ENCODE data around the gene DNM1L. TPM values are rescaled to one million over a fixed set of nuclear protein-coding genes. Genes with fewer than 3 reads are reported as not detected.

Gene DNM1L
- total RNA-seq, 1 donor from 2014 or later = 167 TPM

DNA sequence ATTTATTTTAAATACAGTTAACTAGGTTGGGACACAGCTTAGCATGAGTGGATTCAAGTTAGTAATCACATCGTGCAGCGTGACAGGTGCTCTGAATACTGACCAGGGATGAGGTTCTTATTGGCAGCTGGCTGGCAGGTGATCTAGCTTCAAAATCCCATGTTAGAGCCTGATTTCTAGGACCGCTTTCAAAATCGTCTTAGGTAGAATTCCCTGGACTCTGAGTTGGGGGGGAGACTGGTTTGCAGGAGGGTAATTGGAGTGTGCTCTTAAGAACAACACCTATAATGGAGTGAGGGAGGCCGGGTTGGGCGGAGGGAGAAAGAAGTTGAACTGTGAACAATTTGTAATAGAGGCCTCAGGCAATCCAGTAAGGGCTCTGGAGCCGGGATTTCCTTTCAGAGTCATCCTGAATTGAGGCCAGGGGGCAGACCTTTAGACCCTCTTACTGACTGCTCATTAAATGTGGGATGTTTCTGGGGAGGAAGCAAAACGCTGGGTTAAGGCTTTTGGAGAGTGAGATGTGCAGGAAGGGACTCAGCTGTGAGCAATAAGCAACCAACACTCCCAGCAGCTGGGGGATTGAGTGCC is 77.5 kb downstream of the DNM1L start:
- peak overlapping the region; percentile 91 for H3K4me3 Mint-ChIP-seq (ENCODE audit: unreplicated experiment)
- peaks cover 10% of the 10 kb centered on the region for H3K4me1 Mint-ChIP-seq (ENCODE audit: low read depth, unreplicated experiment)
- H3K36me3 Mint-ChIP-seq (ENCODE audit: unreplicated experiment) = no peaks in the 10 kb centered on the region
- H3K27ac Mint-ChIP-seq (ENCODE audit: unreplicated experiment) = peak overlapping the region; percentile 79
- H3K9me3 Mint-ChIP-seq (ENCODE audit: unreplicated experiment) = peaks cover 4% of the 10 kb centered on the region
- no peak for TF ChIP-seq CTCF (IDR thresholded peaks at IDR 0.05; ENCODE audit: partially characterized antibody, unreplicated experiment)
- peaks cover 4% of the 10 kb centered on the region for H3K27me3 Mint-ChIP-seq (ENCODE audit: unreplicated experiment)
- DNase-seq = no peak

- peaks cover 10% of the 10 kb centered on the region for H3K4me1 Mint-ChIP-seq (ENCODE audit: low read depth, unreplicated experiment)
- H3K36me3 Mint-ChIP-seq (ENCODE audit: unreplicated experiment) = no peaks in the 10 kb centered on the region
- no peak overlapping the region for H3K27ac Mint-ChIP-seq (ENCODE audit: unreplicated experiment)
- DNase-seq = no peak
- H3K27me3 Mint-ChIP-seq (ENCODE audit: unreplicated experiment) = peaks cover 4% of the 10 kb centered on the region
- no peak overlapping the region for H3K4me3 Mint-ChIP-seq (ENCODE audit: unreplicated experiment)
- no peak for TF ChIP-seq CTCF (IDR thresholded peaks at IDR 0.05; ENCODE audit: partially characterized antibody, unreplicated experiment)
- peaks cover 4% of the 10 kb centered on the region for H3K9me3 Mint-ChIP-seq (ENCODE audit: unreplicated experiment)
Observed at GRCh38 chr12:32757157-32757556, 78.1 kb downstream of the DNM1L start.

GRCh38 chr12:32761716-32762115 is 82.6 kb downstream of the DNM1L start:
- peaks cover 2% of the 10 kb centered on the region for H3K27me3 Mint-ChIP-seq (ENCODE audit: unreplicated experiment)
- no peaks in the 10 kb centered on the region for H3K36me3 Mint-ChIP-seq (ENCODE audit: unreplicated experiment)

GRCh38 chr12:32765906-32766305 is 86.8 kb downstream of the DNM1L start:
- Mint-ChIP-seq H3K9me3 (ENCODE audit: unreplicated experiment) (no peaks in the 10 kb centered on the region), H3K4me1 (ENCODE audit: low read depth, unreplicated experiment) (peaks cover 6% of the 10 kb centered on the region), H3K27me3 (ENCODE audit: unreplicated experiment) (no peaks in the 10 kb centered on the region), H3K4me3 (ENCODE audit: unreplicated experiment) (no peak overlapping the region), H3K27ac (ENCODE audit: unreplicated experiment) (no peak overlapping the region), H3K36me3 (ENCODE audit: unreplicated experiment) (peaks cover 3% of the 10 kb centered on the region)
- TF ChIP-seq CTCF (IDR thresholded peaks at IDR 0.05; ENCODE audit: partially characterized antibody, unreplicated experiment) = no peak
- DNase-seq = no peak

More at GRCh38 chr12:32761716-32762115, 82.6 kb downstream of the DNM1L start:
- Mint-ChIP-seq H3K4me3 (ENCODE audit: unreplicated experiment) (no peak overlapping the region), H3K4me1 (ENCODE audit: low read depth, unreplicated experiment) (no peaks in the 10 kb centered on the region), H3K27ac (ENCODE audit: unreplicated experiment) (no peak overlapping the region), H3K9me3 (ENCODE audit: unreplicated experiment) (no peaks in the 10 kb centered on the region)
- DNase-seq = no peak
- TF ChIP-seq CTCF (IDR thresholded peaks at IDR 0.05; ENCODE audit: partially characterized antibody, unreplicated experiment) = no peak

DNA sequence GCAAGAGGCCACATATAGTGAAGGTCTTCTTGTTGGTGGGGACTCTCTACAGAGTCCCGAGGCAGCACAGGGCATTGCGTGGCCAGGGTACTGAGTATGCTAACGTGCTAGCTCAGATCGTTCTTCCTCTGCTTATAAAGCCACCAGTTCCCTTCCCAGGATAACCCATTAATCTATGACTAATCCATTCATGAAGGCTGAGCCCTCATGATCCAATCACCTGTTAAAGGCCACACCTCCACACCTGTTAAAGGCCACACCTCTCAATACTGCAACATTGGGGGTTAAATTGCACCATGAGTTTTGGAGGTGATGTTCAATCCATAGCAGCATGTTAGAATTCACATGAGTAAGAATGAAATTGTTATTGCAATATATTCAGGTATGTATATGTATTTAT is 89.4 kb downstream of the DNM1L start:
- H3K9me3 Mint-ChIP-seq (ENCODE audit: unreplicated experiment) = no peaks in the 10 kb centered on the region
- no peak for TF ChIP-seq CTCF (IDR thresholded peaks at IDR 0.05; ENCODE audit: partially characterized antibody, unreplicated experiment)
- peaks cover 3% of the 10 kb centered on the region for H3K36me3 Mint-ChIP-seq (ENCODE audit: unreplicated experiment)
- no peak overlapping the region for H3K4me3 Mint-ChIP-seq (ENCODE audit: unreplicated experiment)
- no peaks in the 10 kb centered on the region for H3K27me3 Mint-ChIP-seq (ENCODE audit: unreplicated experiment)
- peaks cover 6% of the 10 kb centered on the region for H3K4me1 Mint-ChIP-seq (ENCODE audit: low read depth, unreplicated experiment)
- no peak overlapping the region for H3K27ac Mint-ChIP-seq (ENCODE audit: unreplicated experiment)
- no peak for DNase-seq
